H9 (cell line): Measurements from ENCODE around the gene AMBRA1. TPM values are rescaled to one million over a fixed set of nuclear protein-coding genes. Genes with fewer than 3 reads are reported as not detected.

Experiments
- DNase-seq: peaks from one replicate; pipeline ENCODE4 v3.0.0-alpha.2; 2017
- H2AFZ ChIP-seq: one replicate; pipeline ENCODE4 v1.6.1; 2013; ENCODE audit warnings: mild to moderate bottlenecking, low read length, control low read depth, moderate library complexity
- H2AK5ac ChIP-seq: 2 replicates; pipeline ENCODE4 v1.6.1; 2013; ENCODE audit warnings: low read length, control low read depth, mixed read lengths; ENCODE audit not compliant: insufficient read length
- H2BK120ac ChIP-seq: one replicate; pipeline ENCODE4 v1.6.1; 2013; ENCODE audit warnings: low read depth, mild to moderate bottlenecking, low read length, control low read depth, inconsistent platforms; ENCODE audit not compliant: poor library complexity, severe bottlenecking
- H2BK12ac ChIP-seq: 2 replicates; pipeline ENCODE4 v1.6.1; 2013; ENCODE audit warnings: low read length, control low read depth, mixed read lengths, low read depth; ENCODE audit not compliant: insufficient read length
- H2BK15ac ChIP-seq: 2 replicates; pipeline ENCODE4 v1.6.1; 2013; ENCODE audit warnings: low read depth, low read length, control low read depth
- H2BK20ac ChIP-seq: one replicate; pipeline ENCODE4 v1.6.1; 2013; ENCODE audit warnings: low read depth, mild to moderate bottlenecking, low read length, control low read depth, inconsistent platforms; ENCODE audit not compliant: poor library complexity, severe bottlenecking
- H2BK5ac ChIP-seq: 2 replicates; pipeline ENCODE4 v1.6.1; 2013; ENCODE audit warnings: low read length, control low read depth, mixed read lengths; ENCODE audit not compliant: insufficient read length
- H3K14ac ChIP-seq: 2 replicates; pipeline ENCODE4 v1.6.1; 2013; ENCODE audit warnings: low read length, control low read depth; ENCODE audit not compliant: insufficient read depth
- H3K18ac ChIP-seq: 2 replicates; pipeline ENCODE4 v1.6.1; 2013; ENCODE audit warnings: low read depth, mild to moderate bottlenecking, mixed read lengths, low read length, control low read depth; ENCODE audit not compliant: insufficient read length
- H3K23ac ChIP-seq: 2 replicates; pipeline ENCODE4 v1.6.1; 2013; ENCODE audit warnings: low read length, control low read depth, mixed read lengths, low read depth; ENCODE audit not compliant: insufficient read length
- H3K23me2 ChIP-seq: 2 replicates; pipeline ENCODE4 v1.6.1; 2013; ENCODE audit warnings: low read depth, mild to moderate bottlenecking, mixed read lengths, low read length, control low read depth; ENCODE audit not compliant: insufficient read length, poor library complexity, severe bottlenecking
- H3K27ac ChIP-seq: 2 replicates; pipeline ENCODE4 v1.5.1; 2013; ENCODE audit warnings: low read length, control low read depth, mixed read lengths, low read depth; ENCODE audit not compliant: insufficient read length
- H3K27me3 ChIP-seq: 2 replicates; pipeline ENCODE4 v1.6.1; 2013; ENCODE audit warnings: low read length, control low read depth, inconsistent platforms; ENCODE audit not compliant: insufficient read depth
- H3K4ac ChIP-seq: 2 replicates; pipeline ENCODE4 v1.6.1; 2013; ENCODE audit warnings: low read depth, mild to moderate bottlenecking, control low read depth, inconsistent platforms, low read length, moderate library complexity
- H3K4me1 ChIP-seq: 2 replicates; pipeline ENCODE4 v1.6.1; 2013; ENCODE audit warnings: low read length, control low read depth, inconsistent platforms; ENCODE audit not compliant: insufficient read depth
- H3K4me2 ChIP-seq: 2 replicates; pipeline ENCODE4 v1.6.1; 2013; ENCODE audit warnings: low read length, control low read depth, mixed read lengths; ENCODE audit not compliant: insufficient read length, insufficient read depth
- H3K56ac ChIP-seq: 2 replicates; pipeline ENCODE4 v1.6.1; 2013; ENCODE audit warnings: low read depth, mild to moderate bottlenecking, mixed read lengths, low read length, control low read depth; ENCODE audit not compliant: insufficient read length
- H3K79me1 ChIP-seq: 2 replicates; pipeline ENCODE4 v1.6.1; 2013; ENCODE audit warnings: low read depth, mild to moderate bottlenecking, moderate library complexity, low read length, control low read depth, inconsistent platforms; ENCODE audit not compliant: insufficient read depth, poor library complexity, severe bottlenecking
- H3K79me2 ChIP-seq: 2 replicates; pipeline ENCODE4 v1.6.1; 2013; ENCODE audit warnings: low read length, control low read depth, inconsistent platforms; ENCODE audit not compliant: insufficient read depth
- H3K9ac ChIP-seq: 2 replicates; pipeline ENCODE4 v1.6.1; 2013; ENCODE audit warnings: low read length, control low read depth, mixed read lengths; ENCODE audit not compliant: insufficient read length; ENCODE audit errors: extremely low read depth
- H3K9me3 ChIP-seq: one replicate; pipeline ENCODE4 v1.6.1; 2013; ENCODE audit warnings: low read depth, low read length, inconsistent platforms; ENCODE audit not compliant: control insufficient read depth
- H3T11ph ChIP-seq: one replicate; pipeline ENCODE4 v1.6.1; 2013; ENCODE audit warnings: mild to moderate bottlenecking, low read length, control low read depth, inconsistent platforms
- H4K20me1 ChIP-seq: one replicate; pipeline ENCODE4 v1.6.1; 2013; ENCODE audit not compliant: control insufficient read depth, insufficient read length, insufficient read depth
- H4K5ac ChIP-seq: 2 replicates; pipeline ENCODE4 v1.6.1; 2013; ENCODE audit warnings: low read depth, mild to moderate bottlenecking, mixed read lengths, low read length, control low read depth; ENCODE audit not compliant: insufficient read length
- H4K8ac ChIP-seq: replicated peaks from 2 replicates; pipeline ENCODE4 v1.6.1; 2013; ENCODE audit warnings: low read length, control low read depth, mixed read lengths, low read depth; ENCODE audit not compliant: insufficient read length
- H4K91ac ChIP-seq: 2 replicates; pipeline ENCODE4 v1.6.1; 2013; ENCODE audit warnings: low read depth, mild to moderate bottlenecking, moderate library complexity, mixed read lengths, low read length, control low read depth; ENCODE audit not compliant: insufficient read length
- H3K27ac Mint-ChIP-seq, 3 experiments: 2 replicates in 2 of 3; 3 replicates in 1 of 3; pipeline ENCODE4 v1.8.0; 2020 to 2021; ENCODE audit warnings: mixed read lengths in 3 of 3, mild to moderate bottlenecking in 1 of 3, moderate library complexity in 1 of 3
- H3K27me3 Mint-ChIP-seq: 2 replicates; pipeline ENCODE4 v1.8.0; 2021; ENCODE audit warnings: low read depth, mild to moderate bottlenecking, moderate library complexity, mixed read lengths
- H3K36me3 Mint-ChIP-seq, 3 experiments: 2 replicates in 2 of 3; 3 replicates in 1 of 3; pipeline ENCODE4 v1.8.0; 2020 to 2021; ENCODE audit warnings: low read depth in 3 of 3, mixed read lengths in 3 of 3; ENCODE audit not compliant: insufficient read depth in 1 of 3
- H3K4me1 Mint-ChIP-seq, 2 experiments: 2 replicates each; pipeline ENCODE4 v1.8.0; 2020; ENCODE audit warnings: mixed read lengths in 2 of 2
- H3K4me3 Mint-ChIP-seq, 2 experiments: 2 replicates in 1 of 2; 3 replicates in 1 of 2; pipeline ENCODE4 v1.8.0; 2020 to 2021; ENCODE audit warnings: mild to moderate bottlenecking in 2 of 2, mixed read lengths in 2 of 2, moderate library complexity in 1 of 2
- H3K9me3 Mint-ChIP-seq, 2 experiments: 2 replicates in 1 of 2; 3 replicates in 1 of 2; pipeline ENCODE4 v1.8.0; 2020; ENCODE audit warnings: mild to moderate bottlenecking in 2 of 2, mixed read lengths in 2 of 2, moderate library complexity in 1 of 2
- WGBS: extraction: QIAGEN DNeasy Blood & Tissue Kit; methylation state at CpG from one replicate; pipeline ENCODE4 v1.1.7; 2013; ENCODE audit warnings: missing lambda C conversion rate, low lambda C conversion rate, mixed read lengths; ENCODE audit not compliant: insufficient read length; ENCODE audit errors: extremely low coverage; 5-methylcytosine and 5-hydroxymethylcytosine counted together
- total RNA-seq: library from RNA; stranded (reverse); gene quantifications from 2 replicates; pipeline ENCODE4 v1.2.1, GENCODE V29; 2021
- TF ChIP-seq, protein P1 (sequence below): fragments of 200-600 bp; sonication (generic); conservative IDR thresholded peaks from 3 replicates; pipeline ENCODE4 v1.8.0; 2021; ENCODE audit warnings: antibody characterized with exemption, mild to moderate bottlenecking

Gene AMBRA1
- total RNA-seq, 1 experiment from 2014 or later = 37.5 TPM

GRCh38 chr11:46429717-46430116 lies 164.1 kb downstream of the AMBRA1 start:
- Histone ChIP-seq H2BK5ac (no peak overlapping the region), H2BK12ac (no peak overlapping the region), H2BK20ac (no peak overlapping the region), H3T11ph (no peak overlapping the region), H2BK120ac (no peak overlapping the region), H2AFZ (no peak overlapping the region), H3K9ac (no peak overlapping the region), H4K91ac (no peak overlapping the region), H3K4ac (no peak overlapping the region), H2BK15ac (no peak overlapping the region), H4K8ac (no peak overlapping the region), H3K79me2 (no peaks in the 10 kb centered on the region), H3K79me1 (no peaks in the 10 kb centered on the region), H3K4me1 (no peaks in the 10 kb centered on the region), H3K4me2 (no peak overlapping the region), H3K27ac (no peak overlapping the region), H3K9me3 (no peaks in the 10 kb centered on the region), H3K23ac (no peak overlapping the region), H3K23me2 (no peaks in the 10 kb centered on the region), H3K56ac (no peak overlapping the region), H3K27me3 (no peaks in the 10 kb centered on the region), H4K20me1 (no peaks in the 10 kb centered on the region), H2AK5ac (no peak overlapping the region), H4K5ac (no peak overlapping the region), H3K14ac (no peak overlapping the region), H3K18ac (no peak overlapping the region)
- no peak overlapping the region for H3K4me3 Mint-ChIP-seq
- no peak for DNase-seq
- H3K4me1 Mint-ChIP-seq = peaks cover 20 to 32% of the 10 kb centered on the region in 2 experiments
- WGBS = no CpG with 5 or more reads among the region's 3 CpGs
- TF ChIP-seq, protein P1, sequence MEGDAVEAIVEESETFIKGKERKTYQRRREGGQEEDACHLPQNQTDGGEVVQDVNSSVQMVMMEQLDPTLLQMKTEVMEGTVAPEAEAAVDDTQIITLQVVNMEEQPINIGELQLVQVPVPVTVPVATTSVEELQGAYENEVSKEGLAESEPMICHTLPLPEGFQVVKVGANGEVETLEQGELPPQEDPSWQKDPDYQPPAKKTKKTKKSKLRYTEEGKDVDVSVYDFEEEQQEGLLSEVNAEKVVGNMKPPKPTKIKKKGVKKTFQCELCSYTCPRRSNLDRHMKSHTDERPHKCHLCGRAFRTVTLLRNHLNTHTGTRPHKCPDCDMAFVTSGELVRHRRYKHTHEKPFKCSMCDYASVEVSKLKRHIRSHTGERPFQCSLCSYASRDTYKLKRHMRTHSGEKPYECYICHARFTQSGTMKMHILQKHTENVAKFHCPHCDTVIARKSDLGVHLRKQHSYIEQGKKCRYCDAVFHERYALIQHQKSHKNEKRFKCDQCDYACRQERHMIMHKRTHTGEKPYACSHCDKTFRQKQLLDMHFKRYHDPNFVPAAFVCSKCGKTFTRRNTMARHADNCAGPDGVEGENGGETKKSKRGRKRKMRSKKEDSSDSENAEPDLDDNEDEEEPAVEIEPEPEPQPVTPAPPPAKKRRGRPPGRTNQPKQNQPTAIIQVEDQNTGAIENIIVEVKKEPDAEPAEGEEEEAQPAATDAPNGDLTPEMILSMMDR = no peak
- H3K27me3 Mint-ChIP-seq = no peaks in the 10 kb centered on the region; the same call in 1 of the 2 replicates
- peaks cover 13 to 47% (median 18%) of the 10 kb centered on the region in 3 experiments; a peak in 6 of 7 replicates for H3K36me3 Mint-ChIP-seq
- no peak overlapping the region for H3K27ac Mint-ChIP-seq
- H3K9me3 Mint-ChIP-seq = no peaks in the 10 kb centered on the region
